D341Med (cell line): ENCODE results near the gene LIN52.

Experiments used
- DNase-seq: peaks from one replicate; pipeline ENCODE4 v3.0.0; 2012; ENCODE audit warnings: low spot score

LIN52 gene, protein sequence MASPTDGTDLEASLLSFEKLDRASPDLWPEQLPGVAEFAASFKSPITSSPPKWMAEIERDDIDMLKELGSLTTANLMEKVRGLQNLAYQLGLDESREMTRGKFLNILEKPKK

DNA sequence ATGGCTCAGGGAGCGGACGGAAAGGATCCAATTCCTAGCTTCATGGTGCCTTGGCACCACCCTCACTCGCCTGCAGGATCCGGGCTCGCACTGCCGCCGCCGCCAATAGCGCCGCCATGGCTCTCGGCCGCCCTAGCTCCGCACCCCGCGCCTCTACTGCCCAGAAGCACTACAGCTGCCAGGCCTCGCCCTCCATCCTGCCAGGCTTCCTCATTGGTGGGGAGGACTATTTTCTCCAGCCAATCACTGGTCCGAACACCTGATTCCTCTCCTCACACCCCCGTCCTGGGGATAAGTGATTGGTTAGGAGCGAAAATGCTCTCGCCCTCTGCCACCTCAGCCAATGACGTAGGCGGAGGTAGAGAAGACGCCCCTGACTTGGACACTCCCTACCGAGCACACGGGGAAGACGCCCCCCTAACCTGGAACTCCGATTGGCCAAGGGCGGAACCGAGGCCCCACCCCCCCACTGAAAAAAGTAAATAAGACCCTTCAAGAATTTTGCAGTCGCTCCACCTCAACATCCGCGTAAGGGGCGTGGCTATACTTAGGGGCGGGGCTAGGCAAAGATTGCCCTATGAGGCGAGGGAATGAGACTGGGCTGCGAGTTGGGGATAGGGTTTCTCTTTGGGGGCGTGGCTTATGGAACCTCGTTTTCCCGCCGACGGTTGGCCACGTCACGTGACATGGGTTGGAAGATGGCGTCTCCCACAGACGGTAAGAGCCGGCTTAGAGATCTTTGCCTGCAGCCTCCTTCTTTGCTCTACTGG, at the start of gene LIN52, which contains the start of gene ALDH6A1:
LIN52 (plus strand) TSS at position 680 of the 770 bp plus-strand sequence; CDS start at position 699, 19 bp downstream.
ALDH6A1 (minus strand) TSS at position 177 of the 770 bp plus-strand sequence; CDS start at position 118, 59 bp downstream.
- peak; percentile 96 for DNase-seq

DNA sequence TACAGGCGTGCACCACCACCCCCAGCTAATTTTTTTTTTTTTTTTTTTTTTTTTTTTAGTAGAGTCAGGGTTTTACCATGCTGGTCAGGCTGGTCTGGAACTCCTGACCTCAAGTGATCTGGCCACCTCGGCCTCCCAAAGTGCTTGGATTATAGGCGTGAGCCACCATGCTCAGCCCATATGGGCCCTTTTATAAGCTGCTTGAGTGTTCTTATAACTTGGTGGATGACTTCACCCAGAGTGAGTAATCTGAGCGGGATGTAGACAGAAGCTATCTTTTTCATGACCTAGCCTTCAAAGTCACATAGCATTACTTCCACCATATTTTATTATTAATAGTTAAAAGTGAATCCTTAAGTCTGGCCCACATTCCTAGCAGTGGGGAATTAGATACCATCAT, 49.2 kb upstream of the LIN52 start:
- DNase-seq = no peak

DNA sequence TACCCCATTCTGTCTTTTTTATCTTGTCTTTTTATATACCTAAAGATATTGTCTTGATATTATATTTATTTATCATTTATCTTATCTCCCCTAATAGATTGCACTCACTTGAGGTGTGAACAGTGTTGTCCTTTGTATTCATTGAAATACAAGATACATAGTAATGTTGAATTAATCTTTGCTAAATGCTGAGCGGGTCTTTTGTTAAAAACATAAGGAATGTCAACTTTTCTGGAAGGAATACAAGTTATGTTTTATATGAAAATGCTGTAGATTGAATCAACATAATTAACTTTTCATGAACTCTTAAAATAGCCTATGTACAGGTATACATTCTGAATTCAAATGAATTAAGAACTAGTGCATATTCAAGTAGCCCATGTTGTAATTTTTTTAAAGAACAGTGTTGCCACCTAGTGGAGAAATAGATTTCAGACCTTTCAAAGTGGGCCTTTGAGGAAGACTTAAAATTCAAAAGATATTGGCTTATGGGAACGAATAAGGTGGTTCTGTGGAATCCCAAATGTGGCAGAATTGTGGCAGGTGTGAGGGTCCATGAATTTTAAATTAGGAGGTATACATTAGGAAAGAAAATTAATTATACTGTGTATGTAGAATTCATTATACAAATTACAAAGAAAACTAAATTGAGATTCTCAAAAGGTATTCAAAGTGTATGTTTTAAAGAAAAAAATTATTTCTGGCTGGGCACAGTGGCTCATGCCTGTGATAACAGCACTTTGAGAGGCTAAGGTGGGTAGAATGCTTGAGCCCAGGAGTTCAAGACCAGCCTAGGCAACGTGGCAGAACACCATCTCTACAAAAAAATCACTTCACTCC, 46.5 kb upstream of the LIN52 start:
- peak; percentile 38 for DNase-seq

DNA sequence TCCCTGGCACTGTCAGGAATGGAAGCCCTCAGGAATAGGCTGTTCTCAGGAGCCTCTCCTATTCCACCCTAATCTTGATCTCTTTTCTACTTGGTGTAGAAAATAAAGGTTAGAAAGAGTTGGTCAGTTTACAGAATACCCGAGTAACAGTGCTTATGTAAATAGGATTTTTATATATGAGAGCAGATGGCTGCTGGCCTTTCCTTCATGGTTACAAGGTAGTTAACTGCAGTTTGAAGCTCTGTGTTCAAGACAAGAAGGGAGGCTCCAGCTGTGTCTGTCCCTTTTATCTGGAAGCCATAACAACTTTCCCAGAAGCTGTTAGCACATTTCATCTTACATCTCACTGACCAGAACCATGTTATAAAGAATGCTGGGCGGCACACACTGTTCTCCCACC, 42.5 kb upstream of the LIN52 start:
- DNase-seq = no peak

DNA sequence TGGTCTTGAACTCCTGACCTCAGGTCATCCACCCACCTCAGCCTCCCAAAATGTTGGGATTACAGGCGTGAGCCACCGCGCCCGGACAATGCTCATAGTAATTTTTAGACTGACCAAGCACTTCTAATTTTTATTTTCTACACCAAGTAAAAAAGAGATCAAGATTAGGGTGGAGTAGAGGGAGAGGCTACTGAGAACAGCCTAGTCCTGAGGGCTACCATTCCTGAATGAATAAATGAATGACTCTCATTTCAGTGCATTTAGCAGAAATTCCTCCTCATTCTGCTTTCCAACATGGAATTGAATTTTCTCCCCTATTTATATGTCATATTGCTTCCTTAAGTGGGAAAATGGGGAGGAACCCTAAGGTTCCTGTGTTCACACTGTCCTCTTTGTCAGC, 39.2 kb upstream of the LIN52 start:
- no peak for DNase-seq

DNA sequence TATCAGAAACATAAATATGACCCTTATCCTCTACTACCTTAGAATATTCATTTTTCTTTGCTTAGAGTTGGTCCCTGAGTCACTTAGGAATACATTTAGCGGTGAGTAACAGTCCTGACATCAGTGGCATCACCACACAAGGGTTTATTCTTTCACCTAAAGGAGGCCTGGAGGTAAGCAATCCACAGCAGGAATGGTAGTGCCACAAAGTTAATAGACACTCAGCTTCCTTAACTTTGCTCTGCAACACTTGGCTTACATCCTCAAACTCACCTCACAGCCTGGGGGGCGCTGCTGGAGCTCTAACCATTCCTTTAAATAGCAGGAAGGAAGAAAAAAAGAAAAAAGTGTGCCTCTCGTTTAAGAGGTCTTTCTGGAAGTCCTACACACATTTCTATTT, 36.5 kb upstream of the LIN52 start:
- DNase-seq = no peak

DNA sequence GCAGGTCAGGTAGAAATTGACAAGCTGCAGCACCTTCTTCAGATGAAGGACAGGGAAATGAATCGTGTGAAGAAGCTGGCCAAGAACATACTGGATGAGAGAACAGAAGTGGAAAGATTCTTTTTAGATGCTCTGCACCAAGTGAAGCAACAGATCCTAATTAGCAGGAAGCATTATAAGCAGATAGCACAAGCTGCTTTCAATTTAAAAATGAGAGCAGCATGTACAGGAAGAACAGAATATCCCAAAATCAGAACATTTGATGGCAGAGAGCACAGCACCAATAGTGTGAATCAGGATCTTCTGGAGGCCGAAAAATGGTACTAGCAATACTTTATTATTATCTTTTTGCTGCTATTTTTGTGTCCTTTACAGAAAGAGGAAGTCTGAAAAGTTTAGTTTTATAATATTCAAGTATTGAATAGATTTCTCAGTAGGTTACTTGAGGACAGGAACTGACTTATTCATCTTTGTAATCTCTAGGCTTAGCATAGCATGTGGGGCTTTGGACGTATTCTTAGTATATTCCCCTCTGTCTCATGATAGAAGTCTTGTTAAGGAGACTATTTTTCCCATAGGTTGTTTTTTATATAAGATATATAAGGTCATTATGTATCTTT, 34.8 kb upstream of the LIN52 start:
- DNase-seq = no peak

DNA sequence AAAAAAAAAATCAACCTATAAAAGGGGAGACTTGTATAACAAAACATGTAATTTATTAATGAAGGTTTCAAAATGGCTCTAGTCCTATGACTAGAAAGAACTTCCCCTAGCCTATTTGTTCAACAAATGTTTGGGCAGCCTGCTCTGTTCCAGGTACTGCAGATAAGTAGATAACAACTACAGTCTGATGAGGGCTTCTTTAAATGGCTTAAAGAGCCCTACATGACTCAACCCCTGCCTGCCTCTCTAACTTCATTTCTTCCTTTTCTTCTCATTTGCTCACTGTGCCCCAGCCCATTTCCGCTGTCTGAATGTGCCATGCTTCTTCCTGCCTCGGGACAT, 22.0 kb upstream of the LIN52 start:
- DNase-seq = no peak

DNA sequence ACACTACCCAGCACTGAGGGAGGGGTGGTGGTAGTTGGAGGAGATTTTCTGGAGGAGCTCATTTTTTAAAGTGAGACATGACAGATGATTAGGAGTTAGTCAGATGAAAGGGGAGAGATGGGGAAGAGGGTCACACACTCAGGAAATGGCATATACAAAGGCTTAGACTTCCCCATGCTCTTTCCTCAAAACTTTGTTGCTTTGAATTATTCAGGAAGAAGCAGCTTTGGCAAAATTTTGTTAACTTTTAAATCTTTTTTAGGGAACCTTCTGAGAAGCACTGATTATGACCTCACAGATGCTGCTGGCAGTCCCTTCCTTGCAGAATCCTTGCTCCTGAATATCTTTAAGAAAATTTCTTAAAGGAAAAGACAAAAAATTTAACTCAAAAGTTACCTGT, 20.3 kb upstream of the LIN52 start:
- DNase-seq = no peak

DNA sequence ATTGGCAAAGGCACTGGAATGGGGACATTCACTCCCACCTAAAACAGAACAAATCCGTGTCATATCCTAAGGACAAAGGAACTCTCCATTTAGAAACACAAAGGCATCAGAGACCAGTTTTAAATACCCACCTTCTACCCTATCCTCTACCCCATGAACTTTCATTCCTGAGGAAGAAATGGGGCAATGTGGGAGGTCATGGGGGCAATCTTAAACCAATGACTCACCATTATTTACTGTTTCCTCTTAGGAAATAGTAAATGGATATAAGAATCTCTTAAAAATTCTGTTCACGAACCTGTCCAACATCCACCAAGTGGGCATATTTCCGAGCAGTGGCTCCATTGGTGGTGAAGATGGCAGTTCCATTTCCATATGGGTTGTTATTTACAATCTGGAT, 19.9 kb upstream of the LIN52 start:
- no peak for DNase-seq

DNA sequence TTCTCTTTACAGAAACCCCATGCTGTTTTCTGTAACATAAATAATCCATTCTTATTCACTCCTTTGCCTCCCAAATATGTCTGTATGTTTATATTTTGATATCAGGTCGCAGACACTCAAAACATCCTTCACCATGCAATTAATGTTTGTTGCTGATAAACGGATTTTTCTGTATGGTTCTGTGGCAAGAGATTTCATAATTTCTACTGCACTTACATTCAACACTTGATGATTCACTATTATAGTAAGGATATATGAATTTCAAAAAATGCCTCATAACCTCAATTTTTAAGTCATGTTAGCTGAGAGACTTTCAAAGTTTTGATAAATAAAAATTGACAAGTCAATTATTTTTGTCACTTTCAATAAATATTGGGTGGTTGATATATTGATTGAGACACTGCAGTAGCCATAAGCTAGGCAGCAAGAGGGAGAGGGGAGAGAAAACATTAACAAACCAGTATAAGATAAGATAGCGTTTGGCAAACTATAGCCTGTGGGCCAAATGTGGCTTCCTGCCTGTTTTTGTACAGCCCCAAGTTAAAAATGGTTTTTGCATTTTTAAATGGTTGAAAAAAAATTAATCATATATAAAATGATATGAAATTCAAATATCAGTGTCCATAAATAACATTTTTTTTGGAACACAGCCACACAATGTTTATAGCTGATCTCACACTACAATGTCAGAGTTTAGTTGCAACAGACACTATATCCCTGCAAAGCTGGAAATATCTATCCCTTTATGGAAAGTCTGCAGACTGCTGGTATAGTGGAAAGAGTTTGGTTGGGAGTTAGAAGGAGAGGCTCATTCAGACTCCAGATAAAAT, 18.8 kb upstream of the LIN52 start:
- DNase-seq = no peak

DNA sequence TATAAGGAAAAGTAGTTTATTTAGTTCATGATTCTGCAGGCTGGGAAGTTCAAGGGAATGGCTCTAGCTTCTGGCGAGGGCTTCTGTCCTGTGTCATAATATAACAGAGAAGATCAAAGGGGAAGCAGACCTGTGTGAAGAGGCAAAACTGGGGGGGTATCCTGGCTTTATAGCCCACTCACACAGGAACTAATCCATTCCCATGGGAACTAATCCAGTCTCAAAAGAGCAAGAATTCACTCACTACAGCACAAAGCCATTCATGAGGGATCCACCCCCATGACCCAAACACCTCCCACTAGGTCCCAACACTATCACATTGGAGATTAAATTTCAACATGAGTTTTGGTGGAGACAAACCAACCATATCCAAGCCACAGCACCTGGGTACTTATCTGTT, 7.4 kb upstream of the LIN52 start:
- no peak for DNase-seq

DNA sequence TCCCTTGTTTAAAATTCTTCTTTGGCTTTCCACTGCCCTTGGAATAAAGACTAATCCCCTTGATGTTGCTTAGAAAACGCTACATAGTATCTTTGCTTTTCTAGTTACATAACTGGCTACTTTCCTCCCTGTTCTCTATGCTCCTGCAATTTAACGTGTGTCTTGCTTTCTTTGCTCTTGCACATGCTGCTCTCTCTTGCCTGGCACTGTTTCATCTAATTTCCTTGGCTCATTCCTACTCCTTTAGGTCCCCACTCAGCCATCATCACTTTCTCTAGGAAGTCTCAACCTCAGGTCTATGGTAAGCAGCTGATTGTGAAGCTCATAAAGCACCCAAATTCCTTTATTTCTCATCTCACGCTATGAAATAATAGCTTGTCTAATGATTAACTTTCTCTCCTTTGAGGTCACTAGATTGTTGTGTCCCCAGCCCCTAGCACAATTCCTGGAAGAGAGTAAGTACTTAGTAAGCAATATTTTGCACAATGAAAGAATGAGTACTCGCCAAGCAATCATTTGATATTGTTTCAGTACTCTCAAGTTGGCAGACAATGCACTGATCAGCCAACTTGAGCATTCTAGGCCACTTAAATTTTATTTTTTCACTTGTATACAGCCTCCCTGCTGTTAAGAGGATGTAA, 3.8 kb upstream of the LIN52 start:
- DNase-seq = no peak

DNA sequence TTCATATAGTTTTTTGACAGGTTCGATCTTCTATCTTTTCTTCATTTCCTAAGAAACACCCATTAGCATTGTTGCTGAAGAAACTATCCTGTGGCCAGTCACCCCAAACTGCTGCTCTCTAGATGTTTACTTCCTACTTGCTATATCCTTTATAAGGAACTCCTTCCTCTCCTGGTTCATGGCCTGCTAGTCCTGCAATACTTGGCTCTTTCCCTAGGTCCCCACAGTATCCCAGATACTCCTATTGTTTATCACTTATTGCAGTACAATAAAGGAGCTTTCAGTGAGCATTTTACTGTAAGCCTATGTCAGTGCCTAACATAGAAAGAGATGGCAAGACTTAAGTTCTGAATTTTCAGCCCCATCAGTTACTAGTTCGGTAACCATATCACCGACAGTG, 3.3 kb upstream of the LIN52 start:
- no peak for DNase-seq

DNA sequence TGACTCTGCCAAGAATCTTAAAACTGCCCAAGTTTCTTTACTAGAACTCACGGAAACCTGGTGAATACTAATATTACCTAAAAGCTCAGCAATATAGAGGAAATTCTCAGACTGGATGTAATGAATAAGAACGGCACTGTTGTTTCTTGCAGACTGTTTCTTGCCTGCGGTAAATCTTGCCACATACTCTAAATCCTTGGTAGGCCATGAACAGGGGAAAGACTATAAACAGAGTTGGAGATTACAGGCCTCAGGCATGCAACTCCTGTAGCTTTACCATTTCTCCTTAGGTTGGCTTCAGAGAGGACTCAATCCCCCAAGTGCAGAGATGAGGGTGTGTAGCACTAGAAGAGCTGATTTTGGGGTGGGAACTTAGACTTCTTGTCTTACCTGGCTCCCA, 1.6 kb upstream of the LIN52 start:
- DNase-seq = no peak

DNA sequence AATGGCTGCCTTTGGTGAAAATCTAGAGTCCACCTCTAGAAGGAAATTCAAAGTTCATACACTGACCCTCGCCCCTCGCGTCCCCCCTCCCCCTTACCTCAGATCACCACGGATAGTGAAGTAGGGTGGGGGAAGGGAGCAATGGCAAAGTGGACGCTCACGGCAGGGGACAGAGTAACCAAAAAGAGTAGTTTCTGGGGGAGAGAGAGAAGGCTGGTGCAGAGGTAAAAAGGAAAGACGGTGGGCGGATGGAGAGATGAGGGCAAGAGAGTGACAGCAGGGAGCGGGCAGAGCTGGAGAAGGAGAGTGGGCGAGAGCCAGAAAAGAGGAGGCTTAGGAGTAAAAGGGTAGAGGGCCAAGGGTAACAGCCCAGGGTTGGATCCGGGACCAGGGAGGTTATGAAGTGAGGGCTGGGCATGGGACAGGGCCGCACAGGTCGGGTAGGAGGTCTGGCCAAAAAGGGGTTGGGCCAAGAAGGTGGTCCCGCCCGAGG, 926 bp upstream of the LIN52 start:
- no peak for DNase-seq

DNA sequence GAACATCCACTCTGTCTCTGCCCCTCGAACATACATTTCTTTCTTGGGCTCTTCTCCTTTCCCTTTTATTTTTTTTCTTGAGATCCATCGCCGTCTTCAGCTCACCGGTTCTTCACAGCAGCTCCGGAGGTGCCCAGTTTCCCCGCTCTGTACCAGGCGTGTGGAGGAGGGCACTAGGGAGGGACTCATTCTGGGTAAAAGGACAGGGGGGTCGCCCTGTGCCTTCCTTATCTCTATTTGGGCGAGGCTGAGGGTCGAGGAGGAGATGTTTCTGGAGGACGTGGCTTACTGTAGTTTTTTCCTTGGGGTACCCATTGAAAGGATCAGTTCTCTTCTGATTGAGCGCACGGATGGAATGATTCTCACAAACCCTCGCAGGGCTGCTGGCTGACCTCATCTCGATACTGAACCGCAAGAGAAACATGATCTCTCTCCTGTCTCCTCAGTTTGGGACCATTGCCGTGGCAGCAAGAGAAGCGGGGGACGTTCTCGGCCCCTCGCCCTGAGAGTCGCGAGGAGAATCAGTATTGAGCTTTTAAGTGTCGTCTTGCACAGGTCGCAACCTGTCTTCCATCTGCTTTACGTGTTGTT, 386 bp downstream of the LIN52 start:
- peak; percentile 35 for DNase-seq

DNA sequence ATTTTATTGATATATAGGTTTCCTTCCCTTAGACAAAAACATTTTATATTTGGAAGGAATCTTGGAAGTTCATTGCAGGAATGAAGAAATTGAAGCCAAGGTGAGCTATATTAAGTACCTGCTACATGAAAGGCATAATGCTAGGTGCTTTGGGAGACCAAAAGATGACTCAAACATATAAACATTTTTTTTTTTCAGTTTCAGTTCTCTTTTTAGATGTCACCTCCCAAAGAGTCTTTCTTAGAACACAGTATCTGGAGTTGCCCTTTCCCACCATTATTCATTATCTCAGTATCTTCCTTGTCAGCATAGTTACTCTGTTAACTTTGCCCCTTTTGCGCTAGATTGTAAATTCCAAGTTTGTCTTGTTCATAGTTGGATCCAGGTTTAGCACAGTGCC, 1.1 kb downstream of the LIN52 start:
- no peak for DNase-seq

DNA sequence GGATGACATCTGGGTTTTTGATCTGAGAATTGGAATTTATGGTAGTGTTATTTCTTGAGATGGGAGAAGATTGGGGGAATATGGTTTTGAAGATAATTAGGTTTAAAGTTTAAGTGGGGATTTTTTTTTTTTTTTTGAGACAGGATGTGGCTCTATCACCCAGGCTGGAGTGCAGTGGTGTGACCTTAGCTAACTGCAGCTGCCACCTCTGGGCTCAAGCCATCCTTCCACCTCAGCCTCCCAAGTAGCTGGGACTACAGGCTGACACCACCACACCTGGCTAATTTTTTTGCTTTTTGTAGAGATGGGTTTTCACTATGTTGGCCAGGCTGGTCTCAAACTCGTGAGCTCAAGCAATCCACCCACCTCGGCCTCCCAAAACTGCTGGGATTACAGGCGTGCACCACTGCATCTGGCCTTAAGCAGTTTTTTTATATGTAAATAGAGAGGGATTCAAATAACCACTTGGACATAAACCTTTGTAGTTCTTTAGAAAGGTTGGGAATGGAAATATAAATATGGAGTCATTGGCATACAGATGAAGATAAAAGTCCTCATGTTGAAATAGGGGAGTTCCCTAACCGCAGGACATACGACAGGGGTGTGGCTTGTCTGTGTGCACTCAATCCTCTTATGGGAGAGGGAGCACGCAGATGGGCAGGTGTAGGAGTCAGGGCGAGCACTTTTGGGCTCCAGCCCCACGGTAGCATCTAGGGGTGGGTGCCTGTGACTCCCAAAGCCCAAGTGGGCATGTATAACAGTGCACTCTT, 4.7 kb downstream of the LIN52 start:
- DNase-seq = no peak

DNA sequence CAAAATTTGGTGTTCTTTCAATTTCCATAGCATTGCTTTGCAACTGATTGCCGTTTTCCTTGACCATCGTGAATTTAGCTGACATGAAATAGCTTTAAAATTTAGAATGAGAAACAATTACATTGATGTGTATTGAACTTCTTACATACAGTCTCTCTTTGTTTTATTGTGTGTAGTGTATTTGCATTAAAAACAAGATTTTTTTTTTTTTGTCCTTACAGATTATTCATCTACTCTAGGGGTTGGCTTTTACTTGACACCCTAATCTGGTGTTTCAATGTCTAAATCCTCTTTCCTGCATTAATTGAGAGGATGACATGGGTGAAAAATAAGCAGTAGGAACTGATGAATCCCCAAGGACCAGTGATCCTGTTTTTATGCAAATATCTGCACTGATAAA, 20.6 kb downstream of the LIN52 start:
- DNase-seq = no peak
